CD14-positive monocyte (primary cell): ENCODE data around the gene HPSE2. TPM values are rescaled to one million over a fixed set of nuclear protein-coding genes. Genes with fewer than 3 reads are reported as not detected.

Experiments used
- DNase-seq, 3 donors: peaks; one replicate each; pipeline ENCODE4 v3.0.0-alpha.2; 2011 to 2022
- H2AFZ ChIP-seq: 2 replicates; pipeline ENCODE4 v1.6.0; 2012; ENCODE audit warnings: mild to moderate bottlenecking, low read depth, low read length, inconsistent platforms; ENCODE audit not compliant: insufficient read depth, poor library complexity, severe bottlenecking
- H3K27ac ChIP-seq, 2 donors: 1 replicate in 1 of 2; 2 replicates in 1 of 2; pipeline ENCODE4 v1.5.1; 2012 to 2013; ENCODE audit warnings: low read length in 2 of 2, control low read depth in 1 of 2, inconsistent platforms in 1 of 2, low read depth in 1 of 2, mild to moderate bottlenecking in 1 of 2
- H3K27me3 ChIP-seq, 2 donors: one replicate each; pipeline versions ENCODE4 v1.6.0 to v1.6.1; 2011 to 2013; ENCODE audit warnings: low read length in 2 of 2; ENCODE audit not compliant: control insufficient read depth in 2 of 2, insufficient read depth in 2 of 2
- H3K36me3 ChIP-seq, 2 donors: replicated peaks in 1 of 2; 1 replicate in 1 of 2; 2 replicates in 1 of 2; pipeline versions ENCODE4 v1.5.1 to v1.6.1; 2012 to 2013; ENCODE audit warnings: low read length in 2 of 2, control low read depth in 1 of 2, inconsistent platforms in 1 of 2, mild to moderate bottlenecking in 1 of 2; ENCODE audit not compliant: insufficient read depth in 2 of 2, control insufficient read depth in 1 of 2
- H3K4me1 ChIP-seq, 2 donors: 1 replicate in 1 of 2; 2 replicates in 1 of 2; pipeline versions ENCODE4 v1.5.1 to v1.6.1; 2012 to 2013; ENCODE audit warnings: low read length in 2 of 2, control low read depth in 1 of 2, inconsistent platforms in 1 of 2, mild to moderate bottlenecking in 1 of 2, moderate library complexity in 1 of 2; ENCODE audit not compliant: insufficient read depth in 2 of 2, control insufficient read depth in 1 of 2
- H3K4me2 ChIP-seq: replicated peaks from 2 replicates; pipeline ENCODE3; 2012; ENCODE audit warnings: low read length, moderate library complexity, mild to moderate bottlenecking; ENCODE audit not compliant: poor library complexity, severe bottlenecking; ENCODE audit errors: extremely low read depth
- H3K4me3 ChIP-seq, 3 experiments: fragments of 200-600 bp in 1 of 3; sonication (generic) in 1 of 3; replicated peaks in 1 of 3; 1 replicate in 2 of 3; 2 replicates in 1 of 3; pipeline ENCODE4 v1.5.1; 2011 to 2013; ENCODE audit warnings: low read length in 3 of 3, mild to moderate bottlenecking in 3 of 3, control low read depth in 2 of 3, low read depth in 2 of 3, inconsistent platforms in 1 of 3, moderate library complexity in 1 of 3
- H3K79me2 ChIP-seq: 2 replicates; pipeline ENCODE4 v1.6.0; 2012; ENCODE audit warnings: mild to moderate bottlenecking, control low read depth, inconsistent platforms, low read length, moderate library complexity; ENCODE audit not compliant: insufficient read depth
- H3K9ac ChIP-seq: 2 replicates; pipeline ENCODE4 v1.6.0; 2017; ENCODE audit warnings: low read length, mild to moderate bottlenecking; ENCODE audit not compliant: insufficient read depth, poor library complexity, severe bottlenecking
- H3K9me3 ChIP-seq, 2 donors: replicated peaks in 1 of 2; 1 replicate in 1 of 2; 2 replicates in 1 of 2; pipeline versions ENCODE4 v1.5.1 to v1.6.1; 2012 to 2013; ENCODE audit warnings: low read length in 2 of 2, control low read depth in 1 of 2; ENCODE audit not compliant: control insufficient read depth in 1 of 2, insufficient read depth in 1 of 2
- H4K20me1 ChIP-seq: 2 replicates; pipeline ENCODE4 v1.6.0; 2012; ENCODE audit warnings: mild to moderate bottlenecking, low read length, control low read depth, moderate library complexity; ENCODE audit not compliant: insufficient read depth
- H3K27ac Mint-ChIP-seq, 7 donors: one replicate each; pipeline ENCODE4 v1.8.0; 2020; ENCODE audit warnings: mild to moderate bottlenecking in 7 of 7, mixed read lengths in 7 of 7, moderate library complexity in 6 of 7, inconsistent platforms in 2 of 7
- H3K27me3 Mint-ChIP-seq, 3 donors: one replicate each; pipeline ENCODE4 v1.8.0; 2021 to 2022; ENCODE audit warnings: low read depth in 3 of 3, mild to moderate bottlenecking in 3 of 3, mixed read lengths in 3 of 3, moderate library complexity in 3 of 3, inconsistent platforms in 1 of 3
- H3K36me3 Mint-ChIP-seq, 2 donors: one replicate each; pipeline ENCODE4 v1.8.0; 2020; ENCODE audit warnings: mixed read lengths in 2 of 2, inconsistent platforms in 1 of 2, mild to moderate bottlenecking in 1 of 2
- H3K4me1 Mint-ChIP-seq: one replicate; pipeline ENCODE4 v1.8.0; 2020; ENCODE audit warnings: mild to moderate bottlenecking, mixed read lengths
- H3K4me3 Mint-ChIP-seq, 2 donors: one replicate each; pipeline ENCODE4 v1.8.0; 2020; ENCODE audit warnings: mild to moderate bottlenecking in 2 of 2, mixed read lengths in 2 of 2, moderate library complexity in 1 of 2
- H3K9me3 Mint-ChIP-seq, 7 donors: one replicate each; pipeline ENCODE4 v1.8.0; 2020 to 2022; ENCODE audit warnings: mixed read lengths in 7 of 7, mild to moderate bottlenecking in 6 of 7, moderate library complexity in 6 of 7, inconsistent platforms in 2 of 7
- CTCF ChIP-seq: fragments of 200-600 bp; IDR thresholded peaks from one replicate; pipeline ENCODE4 v1.8.0; 2022; ENCODE audit warnings: antibody characterized with exemption, mild to moderate bottlenecking
- WGBS: methylation state at CpG from one replicate; pipeline ENCODE4 v1.1.5; 2013; ENCODE audit warnings: missing lambda C conversion rate; ENCODE audit not compliant: insufficient coverage; 5-methylcytosine and 5-hydroxymethylcytosine counted together
- intact Hi-C, 2 donors: fragments of 100-400 bp; cut with micrococcal nuclease; formaldehyde crosslinking; loops; one replicate each; pipeline versions ENCODE4 v1.15.0 to v1.15.1; 2023
- polyA plus RNA-seq, 3 donors: library from polyadenylated mRNA; depleted of rRNA in 1 of 3; unstranded in 2 of 3; stranded (reverse) in 1 of 3; fragments of 300-500 nt in 2 of 3; fragments of >200 nt in 1 of 3; fragmentation: Illumina TruSeq in 2 of 3; gene quantifications; 1 replicate in 2 of 3; 2 replicates in 1 of 3; pipeline ENCODE4 v1.2.3, GENCODE V29; 2012 to 2021

HPSE2 gene
- polyA plus RNA-seq, 3 donors = not detected

GRCh38 chr10:98486421-98486820 is 749.2 kb downstream of the HPSE2 start:
- no peaks in the 10 kb centered on the region for H3K36me3 ChIP-seq
- H4K20me1 ChIP-seq = no peaks in the 10 kb centered on the region
- H3K27me3 Mint-ChIP-seq = peaks cover 1 to 4% (median 2%) of the 10 kb centered on the region in 3 donors
- peaks cover 0 to 3% (median 2%) of the 10 kb centered on the region in 7 donors for H3K9me3 Mint-ChIP-seq
- no peaks in the 10 kb centered on the region for H3K9me3 ChIP-seq
- no peak overlapping the region for H3K27ac ChIP-seq
- intact Hi-C loops = no loop called here
- no peak for DNase-seq
- no peak overlapping the region for H2AFZ ChIP-seq
- no peaks in the 10 kb centered on the region for H3K27me3 ChIP-seq
- peaks cover 3% of the 10 kb centered on the region for H3K4me1 Mint-ChIP-seq
- H3K9ac ChIP-seq = no peak overlapping the region
- H3K4me1 ChIP-seq = no peaks in the 10 kb centered on the region
- WGBS = 100% methylated on average over 1 of the region's 3 CpGs
- H3K36me3 Mint-ChIP-seq = no peaks in the 10 kb centered on the region
- TF ChIP-seq CTCF = no peak
- no peak overlapping the region for H3K27ac Mint-ChIP-seq
- H3K4me3 Mint-ChIP-seq = no peak overlapping the region
- H3K4me3 ChIP-seq = no peak overlapping the region
- no peak overlapping the region for H3K4me2 ChIP-seq
- no peaks in the 10 kb centered on the region for H3K79me2 ChIP-seq

- H3K9me3 ChIP-seq = no peaks in the 10 kb centered on the region
- intact Hi-C loops = no loop called here
These were observed 749.7 kb downstream of the HPSE2 start for GRCh38 chr10:98485959-98486358.

More at GRCh38 chr10:98485959-98486358, 749.7 kb downstream of the HPSE2 start:
- H3K4me1 ChIP-seq = no peaks in the 10 kb centered on the region
- no peak overlapping the region for H3K4me3 ChIP-seq
- WGBS = 80% methylated on average over 1 of the region's 2 CpGs
- no peaks in the 10 kb centered on the region for H4K20me1 ChIP-seq
- H3K27me3 ChIP-seq = no peaks in the 10 kb centered on the region
- no peak for TF ChIP-seq CTCF
- Mint-ChIP-seq H3K4me3 (no peak overlapping the region), H3K9me3 (peaks cover 0 to 3% (median 2%) of the 10 kb centered on the region in 7 donors), H3K27me3 (peaks cover 1 to 4% (median 2%) of the 10 kb centered on the region in 3 donors), H3K27ac (no peak overlapping the region), H3K4me1 (peaks cover 3% of the 10 kb centered on the region), H3K36me3 (no peaks in the 10 kb centered on the region)
- H3K36me3 ChIP-seq = no peaks in the 10 kb centered on the region
- DNase-seq = no peak
- no peak overlapping the region for H3K4me2 ChIP-seq
- no peak overlapping the region for H3K27ac ChIP-seq
- H3K79me2 ChIP-seq = no peaks in the 10 kb centered on the region
- H3K9ac ChIP-seq = no peak overlapping the region
- H2AFZ ChIP-seq = no peak overlapping the region
